Keratinocyte (primary cell): Measurements from ENCODE around the gene RAMAC. TPM values are rescaled to one million over a fixed set of nuclear protein-coding genes. Genes with fewer than 3 reads are reported as not detected.

Experiments used
- DNase-seq: peaks from one replicate; pipeline ENCODE4 v3.0.0-alpha.2; 2011; ENCODE audit warnings: low read depth, missing footprints, low spot score
- FAIRE-seq: peaks from 2 replicates; lab custom pipeline; 2011; peaks lifted over from hg19 to GRCh38; lab: Jason Lieb, UNC
- H2AFZ ChIP-seq: 2 replicates; pipeline ENCODE4 v1.6.0; 2012; ENCODE audit warnings: low read length, control low read depth, inconsistent platforms; ENCODE audit not compliant: control insufficient read depth
- H3K27ac ChIP-seq: 2 replicates; pipeline ENCODE4 v1.5.1; 2011; ENCODE audit warnings: low read length; ENCODE audit not compliant: control insufficient read depth, insufficient read depth
- H3K27me3 ChIP-seq: 3 replicates; pipeline ENCODE4 v1.6.0; 2011; ENCODE audit warnings: low read length; ENCODE audit not compliant: control insufficient read depth, insufficient read depth; ENCODE audit errors: extremely low read depth
- H3K36me3 ChIP-seq, 2 experiments: 2 replicates in 1 of 2; 3 replicates in 1 of 2; pipeline ENCODE4 v1.5.1; 2011; ENCODE audit warnings: low read length in 2 of 2, mild to moderate bottlenecking in 1 of 2; ENCODE audit not compliant: control insufficient read depth in 2 of 2, insufficient read depth in 2 of 2; ENCODE audit errors: extremely low read depth in 1 of 2
- H3K4me1 ChIP-seq: 3 replicates; pipeline ENCODE4 v1.5.1; 2011; ENCODE audit warnings: low read length; ENCODE audit not compliant: control insufficient read depth, insufficient read depth; ENCODE audit errors: extremely low read depth
- H3K4me2 ChIP-seq: 3 replicates; pipeline ENCODE4 v1.6.0; 2011; ENCODE audit warnings: low read depth, low read length; ENCODE audit not compliant: control insufficient read depth, insufficient read depth; ENCODE audit errors: extremely low read depth
- H3K4me3 ChIP-seq, 3 experiments: fragments of 200-600 bp in 1 of 3; sonication (generic) in 1 of 3; 2 replicates in 2 of 3; 3 replicates in 1 of 3; pipeline ENCODE4 v1.5.1; 2011 to 2016; ENCODE audit warnings: low read length in 3 of 3, mild to moderate bottlenecking in 3 of 3, control low read depth in 2 of 3, inconsistent platforms in 1 of 3, low read depth in 1 of 3, mixed read lengths in 1 of 3, mixed run types in 1 of 3, moderate library complexity in 1 of 3; ENCODE audit not compliant: control insufficient read depth in 2 of 3, insufficient read depth in 2 of 3; ENCODE audit errors: extremely low read depth in 1 of 3
- H3K79me2 ChIP-seq: 2 replicates; pipeline ENCODE4 v1.6.0; 2012; ENCODE audit warnings: low read length; ENCODE audit not compliant: control insufficient read depth, insufficient read depth
- H3K9ac ChIP-seq: 3 replicates; pipeline ENCODE4 v1.6.0; 2011; ENCODE audit warnings: low read length; ENCODE audit not compliant: control insufficient read depth, insufficient read depth; ENCODE audit errors: extremely low read depth
- H3K9me1 ChIP-seq: 3 replicates; pipeline ENCODE4 v1.6.0; 2011; ENCODE audit warnings: low read length; ENCODE audit not compliant: control insufficient read depth, insufficient read depth; ENCODE audit errors: extremely low read depth
- H3K9me3 ChIP-seq: 2 replicates; pipeline ENCODE4 v1.5.1; 2012; ENCODE audit warnings: low read depth, low read length; ENCODE audit not compliant: control insufficient read depth
- H4K20me1 ChIP-seq: 3 replicates; pipeline ENCODE4 v1.6.0; 2011; ENCODE audit warnings: low read length; ENCODE audit not compliant: control insufficient read depth, insufficient read depth; ENCODE audit errors: extremely low read depth
- EZH2 ChIP-seq: IDR thresholded peaks from one replicate; pipeline ENCODE4 v1.6.1; 2012; ENCODE audit warnings: inconsistent platforms, mild to moderate bottlenecking, low read length, moderate library complexity
- dilution Hi-C: fragments of 300-500 bp; cut with MboI; formaldehyde crosslinking; loops from one replicate; pipeline ENCODE4 v1.7.0; 2020; ENCODE audit warnings: low sequenced_read_pairs; ENCODE audit not compliant: extremely low pct_ligation_motif_present
- polyA plus RNA-seq, 5 experiments: library from polyadenylated mRNA; depleted of rRNA in 3 of 5; stranded (reverse) in 3 of 5; stranded (forward) in 1 of 5; unstranded in 1 of 5; fragments of >200 nt; gene quantifications; 1 replicate in 1 of 5; 2 replicates in 3 of 5; 3 replicates in 1 of 5; pipeline versions ENCODE4 v1.2.1 to v1.2.3, GENCODE V29; 2011 to 2012; ENCODE audit warnings: missing spikeins in 2 of 5, low read depth in 1 of 5, low replicate concordance in 1 of 5
- TF ChIP-seq, protein P1 (sequence below), 3 experiments: IDR thresholded peaks in 1 of 3; conservative IDR thresholded peaks in 1 of 3; optimal IDR thresholded peaks in 1 of 3; 2 replicates in 2 of 3; 3 replicates in 1 of 3; pipeline versions ENCODE3 to v1.5.1; 2011; ENCODE audit warnings: low read length in 3 of 3, mild to moderate bottlenecking in 3 of 3, moderate library complexity in 2 of 3, control low read depth in 1 of 3, inconsistent platforms in 1 of 3; ENCODE audit not compliant: insufficient read depth in 2 of 3; ENCODE audit errors: extremely low read depth in 1 of 3

Gene RAMAC
- polyA plus RNA-seq, 1 donor (not counting 4 experiments of a cell fraction or from before 2014, with no cell fraction given), result 35.3 TPM

DNA sequence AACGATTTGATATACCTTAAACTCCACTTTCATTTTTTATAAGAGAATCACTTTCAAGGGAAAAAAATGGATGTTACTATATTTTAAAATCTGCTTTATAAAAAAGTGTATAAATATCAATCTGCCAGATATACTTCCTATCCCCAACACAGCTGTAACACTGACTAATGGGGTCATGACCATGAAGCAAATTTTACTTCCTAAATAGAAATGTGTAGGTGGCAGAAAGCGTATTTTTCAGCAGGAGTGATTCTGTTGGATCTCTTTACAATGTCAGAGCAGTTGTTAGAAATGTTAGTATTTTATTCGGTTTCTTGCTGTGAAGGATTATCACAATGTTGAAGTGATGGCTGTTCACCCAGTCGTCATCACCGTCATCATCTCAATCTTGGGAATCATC lies 30.9 kb downstream of the RAMAC start:
- dilution Hi-C loops, result no loop called here
- FAIRE-seq (no peak), DNase-seq (no peak)
- H3K27me3 ChIP-seq, result no peaks in the 10 kb centered on the region
- no peak overlapping the region for H3K4me2 ChIP-seq
- H3K79me2 ChIP-seq, result no peaks in the 10 kb centered on the region
- no peaks in the 10 kb centered on the region for H4K20me1 ChIP-seq
- no peak overlapping the region for H3K9ac ChIP-seq
- H2AFZ ChIP-seq, result no peak overlapping the region
- H3K9me1 ChIP-seq, result no peaks in the 10 kb centered on the region
- H3K4me3 ChIP-seq, result no peak overlapping the region
- H3K4me1 ChIP-seq, result peaks cover 3% of the 10 kb centered on the region
- H3K36me3 ChIP-seq, result peaks cover 5 to 9% of the 10 kb centered on the region in 2 experiments
- H3K27ac ChIP-seq, result no peak overlapping the region
- H3K9me3 ChIP-seq, result no peaks in the 10 kb centered on the region
- TF ChIP-seq, protein P1, sequence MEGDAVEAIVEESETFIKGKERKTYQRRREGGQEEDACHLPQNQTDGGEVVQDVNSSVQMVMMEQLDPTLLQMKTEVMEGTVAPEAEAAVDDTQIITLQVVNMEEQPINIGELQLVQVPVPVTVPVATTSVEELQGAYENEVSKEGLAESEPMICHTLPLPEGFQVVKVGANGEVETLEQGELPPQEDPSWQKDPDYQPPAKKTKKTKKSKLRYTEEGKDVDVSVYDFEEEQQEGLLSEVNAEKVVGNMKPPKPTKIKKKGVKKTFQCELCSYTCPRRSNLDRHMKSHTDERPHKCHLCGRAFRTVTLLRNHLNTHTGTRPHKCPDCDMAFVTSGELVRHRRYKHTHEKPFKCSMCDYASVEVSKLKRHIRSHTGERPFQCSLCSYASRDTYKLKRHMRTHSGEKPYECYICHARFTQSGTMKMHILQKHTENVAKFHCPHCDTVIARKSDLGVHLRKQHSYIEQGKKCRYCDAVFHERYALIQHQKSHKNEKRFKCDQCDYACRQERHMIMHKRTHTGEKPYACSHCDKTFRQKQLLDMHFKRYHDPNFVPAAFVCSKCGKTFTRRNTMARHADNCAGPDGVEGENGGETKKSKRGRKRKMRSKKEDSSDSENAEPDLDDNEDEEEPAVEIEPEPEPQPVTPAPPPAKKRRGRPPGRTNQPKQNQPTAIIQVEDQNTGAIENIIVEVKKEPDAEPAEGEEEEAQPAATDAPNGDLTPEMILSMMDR (optimal IDR thresholded peaks at IDR 0.05 in 1 of 3, IDR thresholded peaks at IDR 0.05 in 1 of 3, conservative IDR thresholded peaks at IDR 0.05 in 1 of 3; ENCODE audit: extremely low read depth in 1 of 3, insufficient read depth in 2 of 3, low read length in 3 of 3), result no peak
- no peak for TF ChIP-seq EZH2

DNA sequence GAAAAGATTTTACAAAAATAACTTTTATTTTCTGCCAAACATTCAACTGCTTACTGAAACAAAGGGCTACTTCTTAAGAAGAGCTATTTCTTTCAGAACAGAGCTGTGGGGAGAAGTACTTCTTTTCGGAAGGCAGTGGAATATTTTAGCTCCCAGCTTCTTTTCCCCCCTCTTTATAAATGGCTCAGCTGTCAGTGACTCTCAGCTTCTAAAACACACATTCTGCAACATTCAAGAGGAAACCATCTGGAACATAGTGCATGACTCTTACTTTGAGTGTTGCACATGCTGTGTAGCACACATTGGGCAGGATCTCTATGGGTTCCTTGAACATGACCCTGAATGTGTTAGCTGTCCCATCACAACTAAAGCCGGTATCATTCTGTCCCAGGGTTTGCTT lies 32.4 kb downstream of the RAMAC start:
- no peaks in the 10 kb centered on the region for H3K27me3 ChIP-seq
- no peaks in the 10 kb centered on the region for H4K20me1 ChIP-seq
- no peak overlapping the region for H3K9ac ChIP-seq
- H3K4me3 ChIP-seq, result no peak overlapping the region
- H3K4me2 ChIP-seq, result no peak overlapping the region
- FAIRE-seq, result no peak
- no peaks in the 10 kb centered on the region for H3K4me1 ChIP-seq
- H3K27ac ChIP-seq, result no peak overlapping the region
- no peaks in the 10 kb centered on the region for H3K9me1 ChIP-seq
- H3K9me3 ChIP-seq, result no peaks in the 10 kb centered on the region
- no peak overlapping the region for H2AFZ ChIP-seq
- peaks cover 5 to 9% of the 10 kb centered on the region in 2 experiments for H3K36me3 ChIP-seq
- dilution Hi-C loops, result no loop called here
- TF ChIP-seq EZH2, result no peak
- TF ChIP-seq, protein P1 (optimal IDR thresholded peaks at IDR 0.05 in 1 of 3, IDR thresholded peaks at IDR 0.05 in 1 of 3, conservative IDR thresholded peaks at IDR 0.05 in 1 of 3; ENCODE audit: extremely low read depth in 1 of 3, insufficient read depth in 2 of 3, low read length in 3 of 3), result no peak
- DNase-seq, result no peak
- no peaks in the 10 kb centered on the region for H3K79me2 ChIP-seq
